Measurements from ENCODE around the gene UNC119.

Gene UNC119

DNA sequence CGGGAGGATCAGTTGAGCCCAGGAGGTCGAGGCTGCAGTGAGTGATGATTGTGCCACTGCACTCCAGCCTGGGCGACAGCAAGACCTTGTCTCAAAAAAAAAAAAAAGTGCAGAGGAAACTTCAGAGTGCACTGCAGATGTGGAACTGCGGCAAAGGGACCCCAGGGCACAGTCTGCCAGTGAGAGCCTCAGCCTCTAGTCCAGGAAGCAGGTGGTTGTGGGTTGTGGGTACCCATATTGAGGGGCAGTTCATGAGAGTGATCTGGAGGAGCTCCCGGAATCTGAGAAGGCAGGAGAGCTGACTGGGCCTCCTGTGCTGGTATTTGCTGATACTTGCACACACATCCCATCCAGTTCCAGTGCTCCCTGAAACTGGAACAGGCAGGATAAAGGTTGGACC is 33.2 kb downstream of the UNC119 start:
- no peak for DNase-seq

DNA sequence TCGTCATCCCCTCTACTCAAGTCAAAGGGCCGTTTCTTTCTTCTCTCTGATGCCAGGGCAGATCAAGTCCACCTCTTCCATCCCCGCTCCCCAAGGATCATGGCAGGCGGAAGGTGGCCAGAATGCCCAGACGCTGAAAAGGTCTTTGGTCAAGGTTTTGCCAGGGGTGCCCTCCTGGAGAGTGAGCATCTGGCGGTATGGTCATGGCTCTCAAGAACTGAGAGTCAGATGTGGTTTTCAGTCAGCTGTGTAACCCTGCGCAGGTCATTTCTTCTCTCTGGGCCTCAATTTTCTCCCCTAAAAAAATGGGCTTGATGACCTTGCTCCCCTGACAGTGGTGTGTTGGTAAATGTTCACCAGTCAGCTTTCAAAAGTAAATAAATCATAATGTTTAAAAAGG is 33.8 kb downstream of the UNC119 start:
- no peak for DNase-seq

DNA sequence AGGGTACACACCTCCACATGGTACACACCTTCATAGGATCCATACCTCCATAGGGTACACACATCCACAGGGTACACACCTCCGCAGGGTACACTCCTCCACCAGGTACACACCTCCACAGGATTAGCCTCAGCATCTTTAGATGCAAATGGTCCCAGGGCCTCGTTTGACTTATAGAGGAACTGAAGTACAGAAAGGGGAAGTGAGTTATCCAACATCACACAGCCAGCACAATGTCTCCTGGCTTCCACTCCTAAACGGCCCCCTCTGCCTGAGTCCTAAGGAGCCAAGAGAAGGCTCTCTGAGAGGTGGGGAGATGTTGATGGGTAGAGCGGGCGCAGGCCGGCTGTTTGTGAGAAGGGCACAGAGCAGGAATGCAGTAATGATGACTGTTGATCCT is 34.3 kb downstream of the UNC119 start:
- no peak for DNase-seq

- DNase-seq: no peak
Measured at GRCh38 chr17:28515518-28515917, 36.9 kb downstream of the UNC119 start.

DNA sequence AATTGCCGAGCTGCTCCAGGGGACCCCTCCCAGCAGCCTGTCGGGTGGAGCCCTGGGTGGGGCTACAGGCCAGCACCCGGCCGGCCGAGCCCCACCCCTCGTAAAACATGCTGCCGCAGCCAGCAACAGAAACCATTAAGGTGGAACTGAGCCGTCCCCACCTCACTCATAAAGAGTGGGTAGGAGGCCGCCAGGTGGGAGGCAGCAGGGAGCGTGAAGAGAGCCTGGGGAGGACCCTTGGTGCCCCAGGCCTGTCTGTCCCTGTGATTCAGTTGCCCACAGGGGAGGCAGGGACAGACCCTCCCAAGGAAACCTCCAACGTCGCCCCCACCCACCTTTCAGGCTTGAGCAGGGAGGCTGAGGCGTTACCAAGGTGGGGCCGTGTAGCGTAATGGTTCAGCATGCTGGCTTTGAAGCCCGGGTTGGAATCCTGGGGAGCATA is 37.8 kb downstream of the UNC119 start:
- no peak for DNase-seq

GRCh38 chr17:28513476-28513875 is 38.9 kb downstream of the UNC119 start:
- DNase-seq: no peak

DNA sequence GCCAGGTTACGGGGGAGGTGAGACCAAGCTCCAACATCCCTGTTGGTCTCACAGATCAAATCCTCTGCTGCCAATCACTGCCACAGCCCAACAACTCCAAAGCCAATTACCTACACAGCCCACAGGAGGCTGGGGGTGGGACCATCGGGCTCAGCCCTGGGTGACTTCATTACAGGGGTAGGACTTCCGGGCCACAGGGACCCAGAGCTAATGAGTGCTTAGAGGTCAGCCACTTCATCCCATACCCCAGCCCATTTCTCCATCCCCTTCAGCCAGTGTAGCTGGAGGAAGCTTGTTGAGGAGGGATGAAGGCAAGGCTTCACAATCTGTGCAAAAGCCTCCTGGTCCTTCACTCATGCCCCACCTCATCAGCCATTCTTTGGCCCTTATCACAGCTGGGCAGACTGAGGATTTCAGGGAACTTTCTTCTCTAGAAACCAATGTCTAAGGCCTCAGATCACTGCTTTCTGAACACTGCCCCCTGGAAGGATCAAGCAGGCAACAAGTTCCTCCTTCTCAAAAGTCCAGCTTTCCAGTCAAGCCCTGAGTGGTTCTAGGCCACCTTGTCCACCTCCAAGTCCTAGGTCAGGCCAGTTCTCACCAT is 40.5 kb downstream of the UNC119 start:
- no peak for DNase-seq

GRCh38 chr17:28509789-28510188 is 42.6 kb downstream of the UNC119 start:
- no peak for DNase-seq

GRCh38 chr17:28508211-28508724 is 44.2 kb downstream of the UNC119 start:
- DNase-seq: no peak

DNA sequence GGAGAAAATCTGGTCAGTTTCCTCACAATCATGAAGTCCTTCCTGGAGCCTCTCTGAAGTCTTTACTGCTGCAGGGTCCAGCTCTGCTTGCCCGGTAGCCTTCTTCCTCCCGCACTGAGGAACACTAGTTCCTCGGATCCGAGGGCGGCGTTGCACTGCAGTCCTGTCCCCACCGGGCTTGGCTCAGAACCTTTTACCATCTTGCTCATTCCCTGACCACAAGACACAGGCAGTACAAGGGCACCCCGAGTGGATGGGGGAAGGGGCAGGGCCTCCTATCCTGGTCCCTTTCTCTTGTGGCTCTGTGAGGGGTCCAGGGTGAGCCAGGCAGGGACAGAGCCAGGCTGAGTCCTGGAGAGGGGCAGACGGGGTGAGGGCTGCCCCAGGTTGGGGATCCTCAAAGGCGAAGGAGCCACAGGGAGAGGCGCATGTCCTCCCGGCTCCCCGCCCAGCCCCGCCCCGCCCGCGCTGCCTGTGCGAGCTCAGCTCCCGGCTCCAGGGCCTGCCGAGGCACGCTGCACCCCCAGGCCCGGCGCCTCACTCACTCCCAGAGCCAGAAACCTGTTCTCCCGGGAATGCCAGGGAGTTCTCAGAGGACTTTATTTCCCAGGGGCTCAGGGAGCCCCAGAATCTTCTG is 44.7 kb downstream of the UNC119 start:
- DNase-seq: no peak

DNA sequence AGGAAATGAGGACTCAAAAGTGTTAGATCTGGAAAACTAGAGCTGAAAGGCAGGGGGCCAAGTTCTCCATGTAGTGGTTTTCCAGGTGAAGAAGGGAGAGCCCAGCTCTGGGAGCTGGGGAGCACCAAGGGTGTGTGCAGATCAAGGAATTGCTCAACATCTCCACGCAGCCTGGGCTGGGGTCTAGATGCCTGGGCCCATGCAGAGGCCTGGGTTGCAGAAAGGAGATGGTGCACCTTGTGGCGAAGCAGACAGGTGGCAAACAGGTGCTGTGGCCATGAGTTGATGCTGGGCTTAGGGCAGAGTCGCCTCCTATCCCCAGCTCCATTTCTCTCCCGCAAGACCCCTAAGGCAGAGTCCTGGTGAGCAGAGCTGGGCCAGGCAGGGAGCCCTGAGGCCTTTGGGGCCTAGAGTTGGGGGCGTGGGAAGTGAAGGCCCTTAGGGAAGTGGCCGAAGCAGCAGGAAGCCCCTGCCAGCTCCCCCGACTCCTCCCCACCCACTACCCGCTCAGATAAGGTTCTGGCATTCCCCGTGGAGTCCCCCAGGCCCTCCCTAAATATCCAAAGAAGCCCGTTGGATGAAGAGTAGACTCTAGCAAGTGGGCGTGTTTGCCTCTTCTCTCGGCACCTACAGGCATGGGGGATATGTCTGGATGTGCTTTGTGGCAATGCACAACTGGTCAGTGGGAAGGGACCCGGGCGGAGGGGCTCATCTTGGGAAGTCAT is 45.5 kb downstream of the UNC119 start:
- no peak for DNase-seq

GRCh38 chr17:28505986-28506665 is 46.3 kb downstream of the UNC119 start, which contains the start of gene FOXN1:
Gene FOXN1 (plus strand): TSS chr17:28506348. CDS start chr17:28523970, 17,622 bp downstream.
- no peak for DNase-seq

- DNase-seq: no peak
Measured at GRCh38 chr17:28503420-28503819, 49.0 kb downstream of the UNC119 start.

DNA sequence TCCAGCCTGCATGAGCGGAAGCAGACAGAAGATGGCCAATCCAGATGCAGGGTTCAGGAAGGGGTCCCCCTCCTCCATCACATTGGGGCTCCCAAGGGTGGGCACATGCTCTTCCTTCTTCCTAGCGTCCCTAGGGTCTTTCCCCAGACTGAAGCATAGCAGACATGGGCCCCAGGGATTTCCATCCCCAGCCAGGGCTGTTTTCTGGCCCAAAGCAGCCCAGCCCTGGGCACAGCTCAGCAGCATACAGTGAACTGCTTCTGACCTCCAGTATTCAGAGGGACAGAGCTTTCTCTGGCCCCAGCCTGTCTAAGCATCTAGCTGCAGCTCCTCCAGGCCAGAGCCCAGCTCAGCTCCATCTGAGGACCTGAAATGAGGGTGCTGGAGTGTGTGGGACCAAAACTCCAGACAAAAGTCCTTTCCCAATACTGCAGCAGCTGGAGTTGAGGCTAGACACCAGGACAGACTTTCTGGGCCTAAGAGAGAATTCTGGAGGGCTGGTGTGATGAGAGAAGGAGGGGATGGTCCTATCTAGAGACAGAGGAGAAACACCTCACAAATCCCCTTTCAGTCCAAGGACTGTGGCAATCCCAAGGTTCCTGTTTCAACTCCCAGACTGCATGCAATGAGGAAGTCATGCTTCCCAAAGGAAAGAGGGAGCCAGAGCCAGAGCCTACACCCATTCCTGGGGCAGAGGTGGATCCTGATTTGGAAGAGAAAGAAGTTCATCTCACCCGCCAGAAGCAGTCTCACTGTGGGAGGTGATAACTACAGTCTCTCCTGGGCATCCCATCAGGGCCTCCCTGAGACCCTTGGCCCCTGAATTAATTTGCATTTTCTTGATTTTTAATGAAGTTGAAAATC is 50.8 kb downstream of the UNC119 start:
- no peak for DNase-seq

GRCh38 chr17:28500712-28501379 is 51.6 kb downstream of the UNC119 start:
- no peak for DNase-seq

DNA sequence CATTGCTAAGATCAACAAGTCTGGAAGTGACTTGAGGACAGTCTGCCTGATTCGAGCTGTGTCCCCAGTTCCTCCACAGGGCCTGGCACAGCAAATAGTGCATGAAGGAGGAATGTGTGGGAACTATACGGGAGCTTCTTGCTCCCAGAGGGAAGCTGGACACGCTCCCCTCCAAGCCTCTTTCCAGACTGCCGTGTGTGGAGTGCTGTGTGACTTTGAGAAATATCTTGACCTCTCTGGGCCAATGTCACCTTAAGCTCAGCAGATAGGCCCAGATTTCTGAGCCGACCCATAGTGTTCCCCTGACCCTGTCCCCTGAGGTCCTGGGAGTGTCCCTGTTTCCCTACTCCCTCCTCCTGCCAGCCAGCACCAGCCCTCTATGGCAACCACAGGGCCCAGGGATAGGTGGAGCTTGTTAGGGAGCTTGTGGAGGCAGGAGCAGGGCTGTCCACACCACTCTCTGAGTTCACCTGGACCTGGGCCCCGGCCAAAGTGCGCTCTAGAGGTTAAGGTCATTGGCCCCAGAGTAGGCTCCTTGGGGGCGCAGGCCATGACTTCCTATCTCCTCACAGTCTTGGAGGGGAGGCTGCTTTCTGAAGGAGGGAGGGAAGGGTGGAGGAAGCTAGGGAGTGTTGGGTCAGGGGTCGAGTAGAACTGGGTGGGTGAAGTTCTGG is 52.6 kb downstream of the UNC119 start:
- DNase-seq: no peak

- no peak for DNase-seq
Measured at GRCh38 chr17:28499364-28499664, 53.1 kb downstream of the UNC119 start.

DNA sequence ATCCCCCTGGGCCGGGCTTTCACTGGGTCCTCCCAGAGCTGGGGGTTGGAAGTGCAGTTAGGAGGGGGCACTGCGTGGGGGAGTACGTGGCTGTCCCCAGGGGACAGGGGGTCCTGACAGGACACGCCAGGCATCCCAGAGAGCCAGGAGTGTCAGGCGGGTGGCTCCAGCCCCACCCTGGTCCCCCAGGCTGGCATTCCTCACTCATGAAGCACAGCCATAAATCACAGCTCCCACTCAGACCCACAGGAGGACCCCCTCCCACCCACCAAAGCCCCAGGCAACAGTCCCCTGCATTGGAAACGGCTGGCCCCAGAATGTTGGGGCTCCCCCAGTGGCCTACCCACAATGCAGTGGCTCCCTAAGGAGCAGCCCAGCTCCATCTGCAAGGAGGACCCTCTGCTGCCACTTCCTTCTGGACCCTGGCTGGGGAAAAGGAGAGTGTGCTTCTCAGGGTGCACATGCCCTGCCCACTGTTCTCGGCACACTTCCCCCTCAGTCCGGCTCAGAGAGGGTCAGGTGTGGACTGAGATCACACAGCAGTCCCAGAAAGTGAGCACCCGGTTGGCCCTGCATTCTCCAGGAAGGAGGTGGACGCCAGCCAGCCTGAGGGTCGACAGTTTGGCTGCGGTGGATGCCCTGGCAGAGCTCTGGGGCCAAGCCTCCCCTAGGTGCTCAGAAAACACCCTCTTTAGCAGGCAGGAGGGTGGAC is 53.6 kb downstream of the UNC119 start:
- DNase-seq: no peak

DNA sequence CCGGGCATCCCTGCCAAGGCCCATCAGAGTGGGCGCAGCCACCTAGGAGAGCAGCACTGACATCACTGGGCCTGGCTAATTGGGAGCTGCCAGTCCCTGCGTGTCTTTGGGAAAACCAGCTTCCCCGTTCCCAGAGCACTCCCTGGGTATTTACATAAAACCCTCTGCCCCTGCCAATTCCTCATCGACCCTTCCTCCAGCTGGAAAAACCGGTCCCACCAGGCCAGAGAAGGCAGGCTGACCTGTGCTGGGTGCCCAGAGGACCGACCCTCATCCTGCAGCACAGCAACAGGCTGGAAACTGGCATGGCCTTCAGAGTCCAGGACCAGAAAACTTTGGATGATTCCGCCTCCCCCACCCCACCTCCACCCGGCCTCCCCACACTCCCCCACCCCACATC is 54.5 kb downstream of the UNC119 start:
- no peak for DNase-seq

Data from NCI-H2227 treated with DMSO at 0.1 percent for 48 hours (cell line).